ENCODE measurements around the gene CACNA1G.

The CACNA1G gene

DNA sequence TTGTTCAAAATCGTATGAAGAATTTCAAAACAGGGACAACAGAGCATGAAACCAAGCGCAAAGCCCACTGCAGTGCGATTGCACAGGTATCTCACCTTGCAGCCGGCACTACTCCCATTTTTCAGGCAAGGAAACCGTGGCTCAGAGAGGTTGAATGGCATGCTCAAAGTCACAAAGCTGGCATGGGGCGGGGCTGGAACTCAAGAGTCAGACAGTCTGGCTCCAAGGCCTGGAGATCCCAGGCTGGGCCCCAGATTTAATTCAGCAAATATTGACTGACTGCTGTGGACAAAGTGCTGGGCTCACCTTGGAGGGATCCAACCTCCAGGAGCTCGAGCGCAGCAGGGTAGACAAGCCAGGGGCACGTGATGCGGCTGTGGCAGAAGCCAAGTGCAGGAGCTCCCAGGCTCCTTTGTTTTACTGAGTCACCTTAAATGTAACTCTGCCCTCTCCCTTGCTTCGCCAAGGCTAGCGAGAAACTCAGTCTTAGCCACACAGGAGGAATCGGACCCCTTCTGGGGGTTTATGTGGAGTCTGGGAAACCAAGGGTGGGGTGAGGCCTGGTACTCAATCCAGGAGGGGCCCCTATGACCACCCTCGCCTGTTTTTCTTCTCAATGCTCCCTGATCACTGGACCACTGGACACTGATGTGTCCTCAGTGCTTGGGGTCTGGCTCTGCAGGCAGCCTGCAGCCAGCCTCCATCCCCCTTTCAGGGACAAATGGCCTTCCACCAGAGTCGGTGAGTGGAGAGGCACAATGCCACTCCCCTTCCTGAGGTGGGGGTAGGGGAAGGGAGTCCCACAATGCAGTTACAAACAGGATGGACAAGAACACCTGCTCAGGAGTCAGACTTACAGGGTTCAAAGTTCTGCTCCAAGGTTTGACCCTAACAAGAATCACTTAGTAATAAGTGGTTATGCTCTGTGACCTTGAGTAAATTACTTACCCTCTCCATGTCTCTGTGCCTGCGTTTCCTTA is 17.4 kb upstream of the CACNA1G start:
- peaks cover 20% of the 10 kb centered on the region for H3K4me1 ChIP-seq (ENCODE audit: control insufficient read depth, low read depth, low read length)
- peak overlapping the region; percentile 84 for H3K4me3 ChIP-seq (ENCODE audit: low read length)
- H3K9me3 ChIP-seq (ENCODE audit: control insufficient read depth, low read depth, low read length) = no peaks in the 10 kb centered on the region
- no peak overlapping the region for H3K27ac ChIP-seq (ENCODE audit: low read length)
- H3K9ac ChIP-seq (ENCODE audit: low read length) = no peak overlapping the region
- no peaks in the 10 kb centered on the region for H3K36me3 ChIP-seq (ENCODE audit: control insufficient read depth, low read depth, low read length)
- peaks cover 11% of the 10 kb centered on the region for H3K27me3 ChIP-seq (ENCODE audit: control insufficient read depth, insufficient read depth, low read length)

DNA sequence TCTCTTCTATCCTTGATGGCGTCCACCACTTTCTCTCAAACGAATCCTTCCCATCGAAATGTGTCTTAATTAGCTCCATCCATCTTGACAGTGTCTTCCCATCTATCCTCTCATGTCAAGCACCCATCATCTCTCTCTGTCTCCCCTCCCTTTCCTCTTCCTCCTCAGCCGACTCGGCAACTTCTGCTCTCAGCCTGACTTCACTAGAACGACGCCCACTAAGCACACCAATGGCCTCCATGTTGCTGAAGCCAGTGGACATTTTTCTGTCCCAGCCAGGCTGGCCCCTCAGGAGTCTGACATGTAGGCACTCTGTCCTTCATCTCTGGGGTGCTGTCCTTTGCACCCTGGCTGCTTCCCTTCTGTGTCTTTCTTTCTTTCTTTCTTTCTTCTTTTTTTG is 16.0 kb upstream of the CACNA1G start:
- Histone ChIP-seq H3K9ac (ENCODE audit: low read length) (no peak overlapping the region), H3K36me3 (ENCODE audit: control insufficient read depth, low read depth, low read length) (no peaks in the 10 kb centered on the region), H3K4me3 (ENCODE audit: low read length) (no peak overlapping the region), H3K9me3 (ENCODE audit: control insufficient read depth, low read depth, low read length) (no peaks in the 10 kb centered on the region), H3K27ac (ENCODE audit: low read length) (no peak overlapping the region), H3K4me1 (ENCODE audit: control insufficient read depth, low read depth, low read length) (peaks cover 20% of the 10 kb centered on the region), H3K27me3 (ENCODE audit: control insufficient read depth, insufficient read depth, low read length) (peaks cover 11% of the 10 kb centered on the region)

DNA sequence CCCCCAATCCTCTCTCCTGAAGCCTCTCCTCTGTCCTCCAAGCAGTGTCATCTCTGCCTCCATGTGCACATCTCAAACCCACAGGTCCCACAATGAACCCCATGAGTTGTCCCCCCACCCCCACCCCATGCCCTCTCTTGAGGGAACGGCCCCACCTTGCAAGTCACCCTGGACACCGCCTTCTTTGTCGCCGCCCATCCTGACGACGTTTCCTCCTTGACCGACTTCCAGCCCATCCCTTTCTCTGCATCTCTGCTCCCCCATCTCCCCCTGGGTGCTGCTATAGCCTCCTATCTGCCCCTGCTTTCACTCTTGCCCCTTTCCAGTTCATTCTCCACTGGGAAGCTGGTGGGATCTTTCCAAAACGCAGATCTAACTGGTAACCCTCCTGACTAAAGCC is 15.2 kb upstream of the CACNA1G start:
- peaks cover 11% of the 10 kb centered on the region for H3K27me3 ChIP-seq (ENCODE audit: control insufficient read depth, insufficient read depth, low read length)
- H3K4me3 ChIP-seq (ENCODE audit: low read length) = no peak overlapping the region
- H3K36me3 ChIP-seq (ENCODE audit: control insufficient read depth, low read depth, low read length) = no peaks in the 10 kb centered on the region
- H3K4me1 ChIP-seq (ENCODE audit: control insufficient read depth, low read depth, low read length) = peaks cover 20% of the 10 kb centered on the region
- H3K9me3 ChIP-seq (ENCODE audit: control insufficient read depth, low read depth, low read length) = no peaks in the 10 kb centered on the region
- no peak overlapping the region for H3K9ac ChIP-seq (ENCODE audit: low read length)
- H3K27ac ChIP-seq (ENCODE audit: low read length) = no peak overlapping the region

DNA sequence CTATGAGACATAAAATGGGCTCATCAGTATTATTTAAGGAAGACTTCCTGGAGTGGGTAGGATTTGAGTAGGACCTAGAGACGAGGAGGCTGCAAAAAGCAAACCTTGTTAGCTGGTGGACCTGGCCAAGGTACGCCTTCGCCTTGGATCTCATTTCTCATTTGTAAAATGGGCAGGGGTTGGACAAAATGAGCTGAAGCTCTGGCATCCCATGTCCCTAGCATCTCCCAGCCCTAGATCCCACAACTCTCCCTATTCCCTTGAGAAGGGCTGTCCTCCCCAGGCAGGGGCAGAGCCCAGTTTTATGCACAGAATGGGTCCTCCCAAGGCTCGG is 13.8 kb upstream of the CACNA1G start:
- H3K9ac ChIP-seq (ENCODE audit: low read length) = no peak overlapping the region
- H3K4me1 ChIP-seq (ENCODE audit: control insufficient read depth, low read depth, low read length) = peaks cover 13% of the 10 kb centered on the region
- no peaks in the 10 kb centered on the region for H3K36me3 ChIP-seq (ENCODE audit: control insufficient read depth, low read depth, low read length)
- H3K27ac ChIP-seq (ENCODE audit: low read length) = no peak overlapping the region
- no peaks in the 10 kb centered on the region for H3K9me3 ChIP-seq (ENCODE audit: control insufficient read depth, low read depth, low read length)
- peaks cover under 1% of the 10 kb centered on the region for H3K27me3 ChIP-seq (ENCODE audit: control insufficient read depth, insufficient read depth, low read length)
- H3K4me3 ChIP-seq (ENCODE audit: low read length) = no peak overlapping the region

DNA sequence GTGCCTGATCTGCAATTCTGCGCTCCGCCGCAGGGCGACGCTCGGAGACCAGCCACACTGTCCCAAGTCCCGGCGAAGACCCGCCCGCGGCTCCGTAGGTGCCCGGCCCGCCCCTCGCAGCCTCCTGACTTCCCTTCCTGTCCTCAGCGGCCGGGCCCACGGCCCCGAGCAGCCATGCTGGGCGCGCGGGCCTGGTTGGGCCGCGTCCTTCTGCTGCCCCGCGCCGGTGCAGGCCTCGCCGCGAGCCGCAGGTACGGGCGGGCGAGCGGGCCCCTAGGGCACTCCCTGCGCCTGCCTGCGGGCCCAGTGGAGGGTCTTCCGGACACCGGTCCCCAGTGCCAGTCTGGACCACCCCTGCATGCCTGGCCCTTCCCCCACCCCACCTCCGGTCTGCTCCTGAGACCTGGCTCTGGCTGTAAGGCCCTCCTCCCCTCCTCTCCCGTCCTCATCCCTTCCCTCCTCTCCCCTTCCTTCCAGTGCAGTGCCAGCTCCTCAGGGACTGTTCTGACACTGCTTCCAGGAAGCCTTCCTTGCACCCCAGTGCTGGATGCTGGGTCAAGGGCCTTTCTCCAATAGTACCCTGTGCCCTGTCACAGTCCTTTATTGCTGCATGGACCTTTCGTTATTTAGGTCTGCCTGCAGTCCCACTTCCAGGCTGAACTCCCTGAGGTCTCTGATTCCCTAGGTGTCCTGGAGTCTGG is 13.3 kb upstream of the CACNA1G start, which contains the start of gene SPATA20:
Gene SPATA20 (plus strand): TSS at position 140 of the 701 bp plus-strand sequence. CDS start 35 bp downstream, at position 175.
- Histone ChIP-seq H3K9me3 (ENCODE audit: control insufficient read depth, low read depth, low read length) (no peaks in the 10 kb centered on the region), H3K4me1 (ENCODE audit: control insufficient read depth, low read depth, low read length) (peaks cover 13% of the 10 kb centered on the region), H3K36me3 (ENCODE audit: control insufficient read depth, low read depth, low read length) (no peaks in the 10 kb centered on the region), H3K4me3 (ENCODE audit: low read length) (peak within 1 kb of the TSS; percentile 56), H3K9ac (ENCODE audit: low read length) (peak within 1 kb of the TSS; percentile 58), H3K27ac (ENCODE audit: low read length) (no peak within 1 kb of the TSS), H3K27me3 (ENCODE audit: control insufficient read depth, insufficient read depth, low read length) (no peaks in the 10 kb centered on the region)

DNA sequence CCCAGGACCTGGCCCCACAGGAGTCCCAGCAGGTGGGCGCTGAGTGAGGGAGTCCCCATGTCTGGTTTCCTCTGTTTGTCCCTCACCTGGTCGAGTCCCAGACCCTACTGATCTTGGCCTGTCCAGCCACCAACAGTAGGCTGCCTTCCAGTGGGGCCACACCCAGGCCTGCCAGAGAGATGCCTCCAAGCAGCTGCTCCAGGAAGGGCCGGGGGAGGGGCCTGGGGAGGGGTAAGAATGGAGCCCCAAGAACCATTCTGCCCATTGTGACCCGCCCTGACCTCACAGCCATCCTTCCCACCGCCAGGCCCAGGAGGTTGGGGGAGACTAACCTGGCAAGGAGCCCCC is 12.8 kb upstream of the CACNA1G start:
- no peaks in the 10 kb centered on the region for H3K27me3 ChIP-seq (ENCODE audit: control insufficient read depth, insufficient read depth, low read length)
- peaks cover 8% of the 10 kb centered on the region for H3K4me1 ChIP-seq (ENCODE audit: control insufficient read depth, low read depth, low read length)
- H3K27ac ChIP-seq (ENCODE audit: low read length) = no peak overlapping the region
- no peaks in the 10 kb centered on the region for H3K9me3 ChIP-seq (ENCODE audit: control insufficient read depth, low read depth, low read length)
- H3K4me3 ChIP-seq (ENCODE audit: low read length) = peak overlapping the region; percentile 56
- peak overlapping the region; percentile 58 for H3K9ac ChIP-seq (ENCODE audit: low read length)
- H3K36me3 ChIP-seq (ENCODE audit: control insufficient read depth, low read depth, low read length) = no peaks in the 10 kb centered on the region

DNA sequence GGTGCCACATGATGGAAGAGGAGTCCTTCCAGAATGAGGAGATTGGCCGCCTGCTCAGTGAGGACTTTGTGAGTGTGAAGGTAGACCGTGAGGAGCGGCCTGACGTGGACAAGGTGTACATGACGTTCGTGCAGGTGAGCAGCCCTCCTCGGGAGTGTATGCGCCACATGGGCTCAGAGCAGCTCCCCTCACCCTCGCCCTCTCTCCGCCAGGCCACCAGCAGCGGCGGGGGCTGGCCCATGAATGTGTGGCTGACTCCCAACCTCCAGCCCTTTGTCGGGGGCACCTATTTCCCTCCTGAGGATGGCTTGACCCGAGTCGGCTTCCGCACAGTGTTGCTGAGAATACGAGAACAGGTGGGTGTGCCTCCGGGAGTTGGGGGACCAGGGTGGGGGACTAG is 11.7 kb upstream of the CACNA1G start:
- Histone ChIP-seq H3K4me1 (ENCODE audit: control insufficient read depth, low read depth, low read length) (peaks cover 5% of the 10 kb centered on the region), H3K4me3 (ENCODE audit: low read length) (no peak overlapping the region), H3K27me3 (ENCODE audit: control insufficient read depth, insufficient read depth, low read length) (no peaks in the 10 kb centered on the region), H3K9ac (ENCODE audit: low read length) (no peak overlapping the region), H3K36me3 (ENCODE audit: control insufficient read depth, low read depth, low read length) (no peaks in the 10 kb centered on the region), H3K27ac (ENCODE audit: low read length) (no peak overlapping the region), H3K9me3 (ENCODE audit: control insufficient read depth, low read depth, low read length) (no peaks in the 10 kb centered on the region)

DNA sequence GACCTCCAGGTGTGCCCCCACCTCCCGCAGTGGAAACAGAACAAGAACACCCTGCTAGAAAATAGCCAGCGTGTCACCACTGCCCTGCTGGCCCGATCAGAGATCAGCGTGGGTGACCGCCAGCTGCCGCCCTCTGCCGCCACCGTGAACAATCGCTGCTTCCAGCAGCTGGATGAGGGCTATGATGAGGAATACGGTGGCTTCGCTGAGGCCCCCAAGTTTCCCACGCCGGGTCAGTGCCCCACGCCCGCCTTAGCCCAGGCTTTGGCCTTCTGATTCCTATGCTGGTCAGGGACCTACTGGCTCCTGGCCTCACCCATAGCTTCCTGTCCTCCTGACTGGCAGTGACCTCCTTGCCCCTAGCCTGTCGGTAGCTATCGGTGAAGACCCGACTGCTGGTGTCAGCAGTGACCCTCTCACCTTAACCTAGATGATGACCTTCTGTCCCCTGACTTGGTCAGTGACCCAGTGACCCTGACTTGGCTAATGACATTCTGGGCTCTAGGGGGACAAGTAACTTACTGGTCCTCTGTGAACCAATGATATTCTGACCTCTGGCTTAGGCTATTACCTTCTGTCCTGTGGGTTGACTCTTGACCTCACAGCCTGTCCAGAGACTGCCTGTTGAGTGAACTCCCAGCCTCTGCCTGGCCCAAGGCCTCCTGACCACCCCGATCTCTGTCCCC is 11.1 kb upstream of the CACNA1G start:
- no peak overlapping the region for H3K27ac ChIP-seq (ENCODE audit: low read length)
- H3K4me1 ChIP-seq (ENCODE audit: control insufficient read depth, low read depth, low read length) = peaks cover 5% of the 10 kb centered on the region
- H3K36me3 ChIP-seq (ENCODE audit: control insufficient read depth, low read depth, low read length) = no peaks in the 10 kb centered on the region
- no peaks in the 10 kb centered on the region for H3K9me3 ChIP-seq (ENCODE audit: control insufficient read depth, low read depth, low read length)
- no peak overlapping the region for H3K9ac ChIP-seq (ENCODE audit: low read length)
- H3K27me3 ChIP-seq (ENCODE audit: control insufficient read depth, insufficient read depth, low read length) = no peaks in the 10 kb centered on the region
- no peak overlapping the region for H3K4me3 ChIP-seq (ENCODE audit: low read length)

DNA sequence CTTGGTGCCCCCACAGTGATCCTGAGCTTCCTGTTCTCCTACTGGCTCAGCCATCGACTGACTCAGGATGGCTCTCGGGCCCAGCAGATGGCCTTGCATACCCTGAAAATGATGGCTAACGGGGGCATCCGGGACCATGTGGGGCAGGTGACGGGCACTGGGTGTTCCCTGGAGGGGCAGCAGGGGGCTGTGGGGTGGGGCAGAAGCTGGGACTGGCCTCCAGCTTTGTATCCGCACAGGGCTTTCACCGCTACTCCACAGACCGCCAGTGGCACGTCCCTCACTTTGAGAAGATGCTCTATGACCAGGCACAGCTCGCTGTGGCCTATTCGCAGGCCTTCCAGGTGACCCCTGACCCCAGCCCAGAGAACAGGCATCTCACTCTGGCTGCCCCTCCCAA is 10.5 kb upstream of the CACNA1G start:
- Histone ChIP-seq H3K9me3 (ENCODE audit: control insufficient read depth, low read depth, low read length) (no peaks in the 10 kb centered on the region), H3K4me1 (ENCODE audit: control insufficient read depth, low read depth, low read length) (peaks cover 5% of the 10 kb centered on the region), H3K4me3 (ENCODE audit: low read length) (no peak overlapping the region), H3K36me3 (ENCODE audit: control insufficient read depth, low read depth, low read length) (no peaks in the 10 kb centered on the region), H3K27ac (ENCODE audit: low read length) (no peak overlapping the region), H3K27me3 (ENCODE audit: control insufficient read depth, insufficient read depth, low read length) (no peaks in the 10 kb centered on the region), H3K9ac (ENCODE audit: low read length) (no peak overlapping the region)

DNA sequence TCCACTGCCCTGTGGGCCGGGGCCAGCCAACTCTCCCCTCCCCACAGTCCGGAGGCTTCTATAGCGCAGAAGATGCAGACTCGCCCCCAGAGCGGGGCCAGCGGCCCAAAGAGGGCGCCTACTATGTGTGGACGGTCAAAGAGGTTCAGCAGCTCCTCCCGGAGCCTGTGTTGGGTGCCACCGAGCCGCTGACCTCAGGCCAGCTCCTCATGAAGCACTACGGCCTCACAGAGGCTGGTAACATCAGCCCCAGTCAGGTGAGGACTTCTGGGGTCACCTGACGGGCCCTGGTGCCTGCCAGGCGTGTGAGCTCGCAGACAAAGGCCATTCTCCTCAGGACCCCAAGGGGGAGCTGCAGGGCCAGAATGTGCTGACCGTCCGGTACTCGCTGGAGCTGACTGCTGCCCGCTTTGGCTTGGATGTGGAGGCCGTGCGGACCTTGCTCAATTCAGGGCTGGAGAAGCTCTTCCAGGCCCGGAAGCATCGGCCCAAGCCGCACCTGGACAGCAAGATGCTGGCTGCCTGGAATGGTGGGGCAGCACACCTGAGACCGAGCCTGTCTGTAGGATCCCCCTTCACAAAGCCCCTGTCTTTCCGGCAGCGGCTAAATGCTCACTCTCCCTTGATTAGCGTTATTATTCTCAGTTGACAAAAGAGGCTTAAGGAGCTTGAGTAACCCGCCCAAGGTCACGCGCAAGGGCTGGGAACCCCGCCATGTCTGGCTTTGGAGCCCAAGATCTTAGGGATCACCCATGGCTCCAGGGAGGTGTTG is 9.7 kb upstream of the CACNA1G start:
- Histone ChIP-seq H3K9ac (ENCODE audit: low read length) (no peak overlapping the region), H3K4me1 (ENCODE audit: control insufficient read depth, low read depth, low read length) (peaks cover 5% of the 10 kb centered on the region), H3K9me3 (ENCODE audit: control insufficient read depth, low read depth, low read length) (no peaks in the 10 kb centered on the region), H3K36me3 (ENCODE audit: control insufficient read depth, low read depth, low read length) (no peaks in the 10 kb centered on the region), H3K27me3 (ENCODE audit: control insufficient read depth, insufficient read depth, low read length) (no peaks in the 10 kb centered on the region), H3K4me3 (ENCODE audit: low read length) (no peak overlapping the region), H3K27ac (ENCODE audit: low read length) (no peak overlapping the region)

DNA sequence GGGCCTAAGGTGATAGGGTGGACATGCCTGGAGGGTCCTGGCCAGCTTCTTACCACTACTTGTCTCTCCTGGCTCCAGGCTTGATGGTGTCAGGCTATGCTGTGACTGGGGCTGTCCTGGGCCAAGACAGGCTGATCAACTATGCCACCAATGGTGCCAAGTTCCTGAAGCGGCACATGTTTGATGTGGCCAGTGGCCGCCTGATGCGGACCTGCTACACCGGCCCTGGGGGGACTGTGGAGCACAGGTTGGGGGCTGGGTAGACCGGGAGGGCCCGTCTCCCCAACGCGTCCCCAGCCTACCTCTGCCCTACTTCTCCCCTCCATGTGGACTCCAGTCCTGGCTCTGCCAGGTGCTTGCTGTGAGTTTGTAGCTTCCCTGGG is 9.1 kb upstream of the CACNA1G start:
- Histone ChIP-seq H3K9me3 (ENCODE audit: control insufficient read depth, low read depth, low read length) (no peaks in the 10 kb centered on the region), H3K27ac (ENCODE audit: low read length) (no peak overlapping the region), H3K9ac (ENCODE audit: low read length) (no peak overlapping the region), H3K4me3 (ENCODE audit: low read length) (no peak overlapping the region), H3K27me3 (ENCODE audit: control insufficient read depth, insufficient read depth, low read length) (no peaks in the 10 kb centered on the region), H3K4me1 (ENCODE audit: control insufficient read depth, low read depth, low read length) (peaks cover 5% of the 10 kb centered on the region), H3K36me3 (ENCODE audit: control insufficient read depth, low read depth, low read length) (no peaks in the 10 kb centered on the region)

Measured in iPS-18a (cell line).